WTC11 (cell line): ENCODE data around the gene TGDS. TPM values are rescaled to one million over a fixed set of nuclear protein-coding genes. Genes with fewer than 3 reads are reported as not detected.

Experiments
- AFF4 ChIP-seq: sonication (generic); formaldehyde crosslinking; IDR thresholded peaks from 2 replicates; pipeline ENCODE4 v1.8.1; 2023; ENCODE audit warnings: mild to moderate bottlenecking, missing genetic modification reagents, borderline replicate concordance
- CDX4 ChIP-seq: fragments of 250-450 bp; sonication (Bioruptor Pico); IDR thresholded peaks from 2 replicates; pipeline ENCODE4 v1.9.0; 2021; ENCODE audit warnings: moderate library complexity, mild to moderate bottlenecking, inconsistent platforms, borderline replicate concordance
- CREB1 ChIP-seq: sonication (generic); formaldehyde crosslinking; IDR thresholded peaks from 2 replicates; pipeline ENCODE4 v1.8.0; 2023; ENCODE audit warnings: mild to moderate bottlenecking, missing genetic modification reagents
- CREM ChIP-seq: sonication (generic); formaldehyde crosslinking; IDR thresholded peaks from 2 replicates; pipeline ENCODE4 v1.8.1; 2022; ENCODE audit warnings: mild to moderate bottlenecking, missing genetic modification reagents, moderate library complexity
- E2F4 ChIP-seq: sonication (generic); formaldehyde crosslinking; IDR thresholded peaks from 2 replicates; pipeline ENCODE4 v1.8.1; 2022; ENCODE audit warnings: low read depth, mild to moderate bottlenecking, moderate library complexity, missing genetic modification reagents, borderline replicate concordance
- E2F5 ChIP-seq: sonication (generic); formaldehyde crosslinking; IDR thresholded peaks from 2 replicates; pipeline ENCODE4 v1.8.1; 2022; ENCODE audit warnings: mild to moderate bottlenecking, moderate library complexity, missing genetic modification reagents
- EMX1 ChIP-seq: fragments of 250-450 bp; sonication (Bioruptor Pico); IDR thresholded peaks from 2 replicates; pipeline ENCODE4 v1.8.0; 2021; ENCODE audit warnings: mild to moderate bottlenecking
- ERG ChIP-seq: fragments of 250-450 bp; sonication (Bioruptor Pico); IDR thresholded peaks from 2 replicates; pipeline ENCODE4 v1.8.0; 2021; ENCODE audit warnings: mild to moderate bottlenecking
- ESRRA ChIP-seq: sonication (generic); formaldehyde crosslinking; IDR thresholded peaks from 2 replicates; pipeline ENCODE4 v1.8.1; 2022; ENCODE audit warnings: mild to moderate bottlenecking, missing genetic modification reagents, borderline replicate concordance
- ETV6 ChIP-seq: sonication (generic); formaldehyde crosslinking; IDR thresholded peaks from 2 replicates; pipeline ENCODE4 v1.8.1; 2022; ENCODE audit warnings: mild to moderate bottlenecking, missing genetic modification reagents
- FOXJ3 ChIP-seq: sonication (generic); formaldehyde crosslinking; IDR thresholded peaks from 2 replicates; pipeline ENCODE4 v1.9.0; 2021; ENCODE audit warnings: missing genetic modification reagents, mild to moderate bottlenecking, borderline replicate concordance
- GRHL2 ChIP-seq: fragments of 250-450 bp; sonication (Bioruptor Pico); IDR thresholded peaks from 2 replicates; pipeline ENCODE4 v1.8.0; 2022; ENCODE audit warnings: mild to moderate bottlenecking, moderate library complexity; ENCODE audit not compliant: insufficient replicate concordance, severe bottlenecking
- JUN ChIP-seq: sonication (generic); formaldehyde crosslinking; IDR thresholded peaks from 2 replicates; pipeline ENCODE4 v1.8.0; 2023; ENCODE audit warnings: mild to moderate bottlenecking, missing genetic modification reagents
- MLX ChIP-seq: sonication (generic); formaldehyde crosslinking; IDR thresholded peaks from 2 replicates; pipeline ENCODE4 v1.8.1; 2023; ENCODE audit warnings: mild to moderate bottlenecking, missing genetic modification reagents, moderate library complexity
- MXD4 ChIP-seq: fragments of 250-450 bp; sonication (Bioruptor Pico); IDR thresholded peaks from 2 replicates; pipeline ENCODE4 v1.8.0; 2021; ENCODE audit warnings: mild to moderate bottlenecking, moderate library complexity, borderline replicate concordance
- NR3C1 ChIP-seq: sonication (generic); formaldehyde crosslinking; conservative IDR thresholded peaks from 2 replicates; pipeline ENCODE4 v1.8.1; 2023; ENCODE audit warnings: low read depth, mild to moderate bottlenecking, missing genetic modification reagents
- SMAD4 ChIP-seq: sonication (generic); formaldehyde crosslinking; IDR thresholded peaks from 2 replicates; pipeline ENCODE4 v1.8.0; 2022; ENCODE audit warnings: mild to moderate bottlenecking, missing genetic modification reagents
- USF2 ChIP-seq: sonication (generic); formaldehyde crosslinking; IDR thresholded peaks from 2 replicates; pipeline ENCODE4 v1.8.1; 2023; ENCODE audit warnings: mild to moderate bottlenecking, missing genetic modification reagents, moderate library complexity
- ZNF138 ChIP-seq: sonication (generic); formaldehyde crosslinking; conservative IDR thresholded peaks from 2 replicates; pipeline ENCODE4 v1.8.1; 2022; ENCODE audit warnings: mild to moderate bottlenecking, moderate library complexity, missing genetic modification reagents
- ZNF425 ChIP-seq: fragments of 250-450 bp; sonication (Bioruptor Pico); conservative IDR thresholded peaks from 2 replicates; pipeline ENCODE4 v1.9.0; 2021; ENCODE audit warnings: mild to moderate bottlenecking
- ZNF532 ChIP-seq: fragments of 250-450 bp; sonication (Bioruptor Pico); IDR thresholded peaks from 2 replicates; pipeline ENCODE4 v1.9.0; 2021; ENCODE audit warnings: mild to moderate bottlenecking, borderline replicate concordance
- total RNA-seq: library from RNA; stranded (reverse); gene quantifications from 3 replicates; pipeline ENCODE4 v1.2.3, GENCODE V29; 2021

The TGDS gene
- total RNA-seq, 1 experiment from 2014 or later, result 12.5 TPM

GRCh38 chr13:94595950-94596574 is at the start of gene TGDS (continued):
- TF ChIP-seq ZNF425 (CRISPR knock-in tag) (no peak), JUN (no peak), GRHL2 (CRISPR knock-in tag) (no peak), EMX1 (CRISPR knock-in tag) (no peak), FOXJ3 (CRISPR knock-in tag) (no peak), CREB1 (CRISPR knock-in tag) (peak; percentile 24; the same call in 1 of the 2 replicates), ETV6 (CRISPR knock-in tag) (peak; percentile 68; the same call in 1 of the 2 replicates), ZNF532 (CRISPR knock-in tag) (no peak), ESRRA (CRISPR knock-in tag) (no peak), CREM (0 out of 2 replicates have a peak, but pooled peaks have one; percentile 35), MXD4 (CRISPR knock-in tag) (no peak), ZNF138 (CRISPR knock-in tag) (0 out of 2 replicates have a peak, but pooled peaks have one; percentile 54), MLX (CRISPR knock-in tag) (no peak), CDX4 (CRISPR knock-in tag) (no peak), E2F4 (CRISPR knock-in tag) (no peak), SMAD4 (no peak), USF2 (CRISPR knock-in tag) (peak; percentile 27; the same call in 1 of the 2 replicates), NR3C1 (CRISPR knock-in tag) (0 out of 2 replicates have a peak, but pooled peaks have one; percentile 51), ERG (CRISPR knock-in tag) (no peak), AFF4 (CRISPR knock-in tag) (no peak; the same call in 1 of the 2 replicates), E2F5 (CRISPR knock-in tag) (no peak)
